Upper lobe of left lung (tissue), 4 donors: ENCODE measurements around the gene NANP.

Experiments
- POLR2A ChIP-seq, 4 donors: fragments of 450-650 bp; IDR thresholded peaks; one replicate each; pipeline ENCODE4 v1.5.1; 2016 to 2017; ENCODE audit warnings: antibody characterized with exemption in 4 of 4, mild to moderate bottlenecking in 2 of 4
- TF ChIP-seq, protein P1 (sequence below), 6 experiments: fragments of 450-650 bp in 4 of 6; fragments of 200-600 bp in 2 of 6; sonication (generic) in 2 of 6; IDR thresholded peaks; one replicate each; pipeline ENCODE4 v1.5.1; 2016 to 2019; ENCODE audit warnings: antibody characterized with exemption in 6 of 6

GRCh38 chr20:25565578-25566157, 58.1 kb downstream of the NANP start:
- no peak for TF ChIP-seq POLR2A (IDR thresholded peaks at IDR 0.05)
- TF ChIP-seq, protein P1, sequence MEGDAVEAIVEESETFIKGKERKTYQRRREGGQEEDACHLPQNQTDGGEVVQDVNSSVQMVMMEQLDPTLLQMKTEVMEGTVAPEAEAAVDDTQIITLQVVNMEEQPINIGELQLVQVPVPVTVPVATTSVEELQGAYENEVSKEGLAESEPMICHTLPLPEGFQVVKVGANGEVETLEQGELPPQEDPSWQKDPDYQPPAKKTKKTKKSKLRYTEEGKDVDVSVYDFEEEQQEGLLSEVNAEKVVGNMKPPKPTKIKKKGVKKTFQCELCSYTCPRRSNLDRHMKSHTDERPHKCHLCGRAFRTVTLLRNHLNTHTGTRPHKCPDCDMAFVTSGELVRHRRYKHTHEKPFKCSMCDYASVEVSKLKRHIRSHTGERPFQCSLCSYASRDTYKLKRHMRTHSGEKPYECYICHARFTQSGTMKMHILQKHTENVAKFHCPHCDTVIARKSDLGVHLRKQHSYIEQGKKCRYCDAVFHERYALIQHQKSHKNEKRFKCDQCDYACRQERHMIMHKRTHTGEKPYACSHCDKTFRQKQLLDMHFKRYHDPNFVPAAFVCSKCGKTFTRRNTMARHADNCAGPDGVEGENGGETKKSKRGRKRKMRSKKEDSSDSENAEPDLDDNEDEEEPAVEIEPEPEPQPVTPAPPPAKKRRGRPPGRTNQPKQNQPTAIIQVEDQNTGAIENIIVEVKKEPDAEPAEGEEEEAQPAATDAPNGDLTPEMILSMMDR (IDR thresholded peaks at IDR 0.05) = no peak
